ENCODE measurements around the gene SPSB3.

SPSB3 gene

GRCh38 chr16:1754204-1754603 lies 28.2 kb downstream of the SPSB3 start:
- no peaks in the 10 kb centered on the region for H3K27me3 ChIP-seq (ENCODE audit: low read depth, low read length)
- H3K36me3 ChIP-seq (ENCODE audit: control insufficient read depth in 1 of 2, insufficient read depth in 2 of 2, low read length in 2 of 2): peaks cover 18 to 43% of the 10 kb centered on the region in 2 donors

GRCh38 chr16:1752853-1753252 lies 29.5 kb downstream of the SPSB3 start:
- peaks cover 26 to 47% of the 10 kb centered on the region in 2 donors for H3K36me3 ChIP-seq (ENCODE audit: control insufficient read depth in 1 of 2, insufficient read depth in 2 of 2, low read length in 2 of 2)
- no peaks in the 10 kb centered on the region for H3K9me3 ChIP-seq (ENCODE audit: control insufficient read depth in 1 of 2, low read length in 2 of 2)

More at GRCh38 chr16:1754204-1754603, 28.2 kb downstream of the SPSB3 start:
- Histone ChIP-seq H3K27ac (ENCODE audit: low read length) (no peak overlapping the region), H3K9me3 (ENCODE audit: control insufficient read depth in 1 of 2, low read length in 2 of 2) (no peaks in the 10 kb centered on the region), H3K4me3 (ENCODE audit: low read depth in 1 of 2, low read length in 2 of 2) (no peak overlapping the region), H3K4me1 (ENCODE audit: control insufficient read depth in 1 of 2, insufficient read depth in 2 of 2, low read length in 2 of 2) (no peaks in the 10 kb centered on the region)

GRCh38 chr16:1751946-1752345 lies 30.4 kb downstream of the SPSB3 start:
- Histone ChIP-seq H3K27ac (ENCODE audit: low read length) (no peak overlapping the region), H3K4me1 (ENCODE audit: control insufficient read depth in 1 of 2, insufficient read depth in 2 of 2, low read length in 2 of 2) (no peaks in the 10 kb centered on the region), H3K36me3 (ENCODE audit: control insufficient read depth in 1 of 2, insufficient read depth in 2 of 2, low read length in 2 of 2) (peaks cover 31 to 49% of the 10 kb centered on the region in 2 donors), H3K27me3 (ENCODE audit: low read depth, low read length) (no peaks in the 10 kb centered on the region), H3K4me3 (ENCODE audit: low read depth in 1 of 2, low read length in 2 of 2) (no peak overlapping the region), H3K9me3 (ENCODE audit: control insufficient read depth in 1 of 2, low read length in 2 of 2) (no peaks in the 10 kb centered on the region)

More at GRCh38 chr16:1752853-1753252, 29.5 kb downstream of the SPSB3 start:
- Histone ChIP-seq H3K27ac (ENCODE audit: low read length) (no peak overlapping the region), H3K4me3 (ENCODE audit: low read depth in 1 of 2, low read length in 2 of 2) (no peak overlapping the region), H3K27me3 (ENCODE audit: low read depth, low read length) (no peaks in the 10 kb centered on the region), H3K4me1 (ENCODE audit: control insufficient read depth in 1 of 2, insufficient read depth in 2 of 2, low read length in 2 of 2) (no peaks in the 10 kb centered on the region)

GRCh38 chr16:1749152-1750117 lies 32.9 kb downstream of the SPSB3 start:
- Histone ChIP-seq H3K4me1 (ENCODE audit: control insufficient read depth in 1 of 2, insufficient read depth in 2 of 2, low read length in 2 of 2) (no peaks in the 10 kb centered on the region), H3K36me3 (ENCODE audit: control insufficient read depth in 1 of 2, insufficient read depth in 2 of 2, low read length in 2 of 2) (peaks cover 26 to 62% of the 10 kb centered on the region in 2 donors), H3K9me3 (ENCODE audit: control insufficient read depth in 1 of 2, low read length in 2 of 2) (no peaks in the 10 kb centered on the region)

GRCh38 chr16:1747934-1748333 lies 34.4 kb downstream of the SPSB3 start:
- no peak overlapping the region for H3K27ac ChIP-seq (ENCODE audit: low read length)
- no peak overlapping the region for H3K4me3 ChIP-seq (ENCODE audit: low read depth in 1 of 2, low read length in 2 of 2)
- H3K4me1 ChIP-seq (ENCODE audit: control insufficient read depth in 1 of 2, insufficient read depth in 2 of 2, low read length in 2 of 2): no peaks in the 10 kb centered on the region
- peaks cover 26 to 76% of the 10 kb centered on the region in 2 donors for H3K36me3 ChIP-seq (ENCODE audit: control insufficient read depth in 1 of 2, insufficient read depth in 2 of 2, low read length in 2 of 2)
- H3K9me3 ChIP-seq (ENCODE audit: control insufficient read depth in 1 of 2, low read length in 2 of 2): no peaks in the 10 kb centered on the region
- no peaks in the 10 kb centered on the region for H3K27me3 ChIP-seq (ENCODE audit: low read depth, low read length)

More at GRCh38 chr16:1749152-1750117, 32.9 kb downstream of the SPSB3 start:
- Histone ChIP-seq H3K27ac (ENCODE audit: low read length) (no peak overlapping the region), H3K27me3 (ENCODE audit: low read depth, low read length) (no peaks in the 10 kb centered on the region), H3K4me3 (ENCODE audit: low read depth in 1 of 2, low read length in 2 of 2) (no peak overlapping the region)

GRCh38 chr16:1746693-1747195 lies 35.6 kb downstream of the SPSB3 start:
- H3K9me3 ChIP-seq (ENCODE audit: control insufficient read depth in 1 of 2, low read length in 2 of 2): no peaks in the 10 kb centered on the region
- no peaks in the 10 kb centered on the region for H3K27me3 ChIP-seq (ENCODE audit: low read depth, low read length)
- H3K27ac ChIP-seq (ENCODE audit: low read length): no peak overlapping the region
- no peak overlapping the region for H3K4me3 ChIP-seq (ENCODE audit: low read depth in 1 of 2, low read length in 2 of 2)
- peaks cover 17 to 78% of the 10 kb centered on the region in 2 donors for H3K36me3 ChIP-seq (ENCODE audit: control insufficient read depth in 1 of 2, insufficient read depth in 2 of 2, low read length in 2 of 2)
- no peaks in the 10 kb centered on the region for H3K4me1 ChIP-seq (ENCODE audit: control insufficient read depth in 1 of 2, insufficient read depth in 2 of 2, low read length in 2 of 2)

- Histone ChIP-seq H3K4me3 (ENCODE audit: low read depth in 1 of 2, low read length in 2 of 2) (no peak overlapping the region), H3K4me1 (ENCODE audit: control insufficient read depth in 1 of 2, insufficient read depth in 2 of 2, low read length in 2 of 2) (no peaks in the 10 kb centered on the region), H3K27me3 (ENCODE audit: low read depth, low read length) (no peaks in the 10 kb centered on the region), H3K9me3 (ENCODE audit: control insufficient read depth in 1 of 2, low read length in 2 of 2) (no peaks in the 10 kb centered on the region), H3K27ac (ENCODE audit: low read length) (no peak overlapping the region), H3K36me3 (ENCODE audit: control insufficient read depth in 1 of 2, insufficient read depth in 2 of 2, low read length in 2 of 2) (peaks cover 15 to 80% of the 10 kb centered on the region in 2 donors)
Measured at GRCh38 chr16:1745900-1746692, 36.3 kb downstream of the SPSB3 start.

- peaks cover 22 to 88% of the 10 kb centered on the region in 2 donors for H3K36me3 ChIP-seq (ENCODE audit: control insufficient read depth in 1 of 2, insufficient read depth in 2 of 2, low read length in 2 of 2)
- H3K27ac ChIP-seq (ENCODE audit: low read length): no peak overlapping the region
- no peak overlapping the region for H3K4me3 ChIP-seq (ENCODE audit: low read depth in 1 of 2, low read length in 2 of 2)
- no peaks in the 10 kb centered on the region for H3K9me3 ChIP-seq (ENCODE audit: control insufficient read depth in 1 of 2, low read length in 2 of 2)
- no peaks in the 10 kb centered on the region for H3K27me3 ChIP-seq (ENCODE audit: low read depth, low read length)
- no peaks in the 10 kb centered on the region for H3K4me1 ChIP-seq (ENCODE audit: control insufficient read depth in 1 of 2, insufficient read depth in 2 of 2, low read length in 2 of 2)
Measured at GRCh38 chr16:1745181-1745899, 37.0 kb downstream of the SPSB3 start.

- peaks cover 22 to 84% of the 10 kb centered on the region in 2 donors for H3K36me3 ChIP-seq (ENCODE audit: control insufficient read depth in 1 of 2, insufficient read depth in 2 of 2, low read length in 2 of 2)
- H3K27ac ChIP-seq (ENCODE audit: low read length): no peak overlapping the region
- no peak overlapping the region for H3K4me3 ChIP-seq (ENCODE audit: low read depth in 1 of 2, low read length in 2 of 2)
- H3K9me3 ChIP-seq (ENCODE audit: control insufficient read depth in 1 of 2, low read length in 2 of 2): no peaks in the 10 kb centered on the region
- no peaks in the 10 kb centered on the region for H3K4me1 ChIP-seq (ENCODE audit: control insufficient read depth in 1 of 2, insufficient read depth in 2 of 2, low read length in 2 of 2)
- H3K27me3 ChIP-seq (ENCODE audit: low read depth, low read length): no peaks in the 10 kb centered on the region
Measured at GRCh38 chr16:1744338-1744840, 38.0 kb downstream of the SPSB3 start.

- H3K27me3 ChIP-seq (ENCODE audit: low read depth, low read length): no peaks in the 10 kb centered on the region
- H3K4me3 ChIP-seq (ENCODE audit: low read depth in 1 of 2, low read length in 2 of 2): no peak overlapping the region
- peaks cover 18 to 77% of the 10 kb centered on the region in 2 donors for H3K36me3 ChIP-seq (ENCODE audit: control insufficient read depth in 1 of 2, insufficient read depth in 2 of 2, low read length in 2 of 2)
- no peaks in the 10 kb centered on the region for H3K4me1 ChIP-seq (ENCODE audit: control insufficient read depth in 1 of 2, insufficient read depth in 2 of 2, low read length in 2 of 2)
- no peaks in the 10 kb centered on the region for H3K9me3 ChIP-seq (ENCODE audit: control insufficient read depth in 1 of 2, low read length in 2 of 2)
- H3K27ac ChIP-seq (ENCODE audit: low read length): no peak overlapping the region
Measured at GRCh38 chr16:1743376-1744337, 38.7 kb downstream of the SPSB3 start.

All from muscle layer of duodenum (tissue), 2 donors.